Measurements from ENCODE around the gene KIF21A. TPM values are rescaled to one million over a fixed set of nuclear protein-coding genes. Genes with fewer than 3 reads are reported as not detected.

KIF21A gene
- total RNA-seq, 3 donors from 2014 or later (not counting 1 experiment from before 2014, with no cell fraction given) = 11.5 to 31.6 (median 18.0) TPM

DNA sequence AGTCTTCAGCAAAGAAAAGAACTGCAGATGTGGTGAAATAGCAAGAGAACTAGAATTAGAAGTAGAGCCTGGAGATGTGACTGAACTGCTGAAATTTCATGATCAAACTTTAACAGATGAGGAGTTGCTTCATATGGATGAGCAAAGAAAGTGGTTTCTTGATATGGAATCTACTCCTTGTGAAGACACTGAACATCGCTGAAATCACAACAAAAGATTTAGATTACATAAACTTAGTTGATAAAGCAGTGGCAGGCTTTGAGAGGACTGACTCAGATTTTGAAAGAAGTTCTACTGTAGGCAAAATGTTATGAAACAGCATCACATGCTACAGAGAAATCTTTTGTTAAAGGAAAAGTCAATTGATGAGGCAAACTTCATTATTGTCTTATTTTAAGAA is 175.0 kb downstream of the KIF21A start:
- no peaks in the 10 kb centered on the region for H3K9me3 Mint-ChIP-seq
- H3K4me3 ChIP-seq (ENCODE audit: low read length) = no peak overlapping the region
- no peak overlapping the region for H3K27ac ChIP-seq (ENCODE audit: low read length)
- peaks cover 0 to 5% of the 10 kb centered on the region in 2 donors for H3K27me3 Mint-ChIP-seq (ENCODE audit: low read depth in 2 of 2)
- no CpG with 5 or more reads among the region's 1 CpG for WGBS (ENCODE audit: insufficient coverage)
- no peak overlapping the region for H3K27ac Mint-ChIP-seq
- no peaks in the 10 kb centered on the region for H3K9me3 ChIP-seq (ENCODE audit: control insufficient read depth, insufficient read depth, low read length)
- TF ChIP-seq, protein P1, sequence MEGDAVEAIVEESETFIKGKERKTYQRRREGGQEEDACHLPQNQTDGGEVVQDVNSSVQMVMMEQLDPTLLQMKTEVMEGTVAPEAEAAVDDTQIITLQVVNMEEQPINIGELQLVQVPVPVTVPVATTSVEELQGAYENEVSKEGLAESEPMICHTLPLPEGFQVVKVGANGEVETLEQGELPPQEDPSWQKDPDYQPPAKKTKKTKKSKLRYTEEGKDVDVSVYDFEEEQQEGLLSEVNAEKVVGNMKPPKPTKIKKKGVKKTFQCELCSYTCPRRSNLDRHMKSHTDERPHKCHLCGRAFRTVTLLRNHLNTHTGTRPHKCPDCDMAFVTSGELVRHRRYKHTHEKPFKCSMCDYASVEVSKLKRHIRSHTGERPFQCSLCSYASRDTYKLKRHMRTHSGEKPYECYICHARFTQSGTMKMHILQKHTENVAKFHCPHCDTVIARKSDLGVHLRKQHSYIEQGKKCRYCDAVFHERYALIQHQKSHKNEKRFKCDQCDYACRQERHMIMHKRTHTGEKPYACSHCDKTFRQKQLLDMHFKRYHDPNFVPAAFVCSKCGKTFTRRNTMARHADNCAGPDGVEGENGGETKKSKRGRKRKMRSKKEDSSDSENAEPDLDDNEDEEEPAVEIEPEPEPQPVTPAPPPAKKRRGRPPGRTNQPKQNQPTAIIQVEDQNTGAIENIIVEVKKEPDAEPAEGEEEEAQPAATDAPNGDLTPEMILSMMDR (IDR thresholded peaks at IDR 0.05) = no peak
- no peak for DNase-seq
- no peak for ATAC-seq
- H3K4me3 Mint-ChIP-seq = no peak overlapping the region
- no peaks in the 10 kb centered on the region for H3K27me3 ChIP-seq (ENCODE audit: control insufficient read depth, insufficient read depth, low read length)
- H3K36me3 ChIP-seq (ENCODE audit: control insufficient read depth, insufficient read depth, low read length) = no peaks in the 10 kb centered on the region
- intact Hi-C loops (cut with micrococcal nuclease) = no loop called here
- no peaks in the 10 kb centered on the region for H3K4me1 ChIP-seq (ENCODE audit: control insufficient read depth, insufficient read depth, low read length)
- no peaks in the 10 kb centered on the region for H3K36me3 Mint-ChIP-seq
- peaks cover 0 to under 1% of the 10 kb centered on the region in 2 donors for H3K4me1 Mint-ChIP-seq

DNA sequence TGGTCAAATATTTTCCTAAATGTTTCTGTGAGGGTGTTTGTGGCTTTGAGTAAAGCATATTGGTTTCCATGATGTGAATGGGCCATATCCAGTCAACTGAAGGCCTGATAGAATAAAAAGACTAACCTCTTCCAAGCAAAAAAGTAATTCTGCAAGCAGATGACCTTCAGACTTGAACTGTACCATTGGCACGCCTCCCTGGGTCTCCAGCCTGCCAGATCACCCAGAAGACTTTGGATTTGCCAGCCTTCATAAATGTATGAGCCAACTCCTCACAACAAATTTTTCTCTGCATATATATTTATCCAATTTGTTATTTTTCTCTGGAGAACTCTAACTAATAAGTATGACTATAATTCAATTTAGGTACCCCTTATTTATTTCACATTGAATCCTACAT is 190.3 kb downstream of the KIF21A start:
- Histone ChIP-seq H3K4me3 (ENCODE audit: low read length) (no peak overlapping the region), H3K9me3 (ENCODE audit: control insufficient read depth, insufficient read depth, low read length) (no peaks in the 10 kb centered on the region), H3K27me3 (ENCODE audit: control insufficient read depth, insufficient read depth, low read length) (peaks cover 2% of the 10 kb centered on the region), H3K4me1 (ENCODE audit: control insufficient read depth, insufficient read depth, low read length) (no peaks in the 10 kb centered on the region), H3K27ac (ENCODE audit: low read length) (no peak overlapping the region), H3K36me3 (ENCODE audit: control insufficient read depth, insufficient read depth, low read length) (no peaks in the 10 kb centered on the region)
- H3K36me3 Mint-ChIP-seq = no peaks in the 10 kb centered on the region
- no peak for ATAC-seq
- 71% methylated on average over 1 of the region's 1 CpG for WGBS (ENCODE audit: insufficient coverage)
- DNase-seq = no peak
- H3K27me3 Mint-ChIP-seq (ENCODE audit: low read depth in 2 of 2) = no peaks in the 10 kb centered on the region
- H3K9me3 Mint-ChIP-seq = peaks cover 5 to 6% of the 10 kb centered on the region in 2 donors
- no peak overlapping the region for H3K4me3 Mint-ChIP-seq
- H3K4me1 Mint-ChIP-seq = no peaks in the 10 kb centered on the region
- intact Hi-C loops (cut with micrococcal nuclease) = no loop called here
- TF ChIP-seq, protein P1 (IDR thresholded peaks at IDR 0.05) = no peak
- H3K27ac Mint-ChIP-seq = no peak overlapping the region

Other genes with a start within 250 kb of the KIF21A start
- gene ABCD2, start 176.7 kb upstream of the KIF21A start, total RNA-seq = 1 to 10 TPM in 1 of 3 donors, under 1 TPM in 2; 0.35 to 2.4 (median 0.75) TPM